Retinal pigment epithelial cell (primary cell): Measurements from ENCODE around the gene ATP2A1.

Source experiments
- DNase-seq: peaks from one replicate; pipeline ENCODE4 v3.0.0-alpha.2; 2010; ENCODE audit warnings: low read depth
- H3K4me3 ChIP-seq: 2 replicates; pipeline ENCODE4 v1.5.1; 2011; ENCODE audit warnings: mild to moderate bottlenecking, low read length, control low read depth, moderate library complexity
- CTCF ChIP-seq: conservative IDR thresholded peaks from 2 replicates; pipeline ENCODE4 v1.5.1; 2011; ENCODE audit warnings: low read depth, low read length, control low read depth, inconsistent platforms

Gene ATP2A1

GRCh38 chr16:28836761-28837064, 41.6 kb upstream of the ATP2A1 start:
- no peak for TF ChIP-seq CTCF
- no peak overlapping the region for H3K4me3 ChIP-seq
- no peak for DNase-seq

- no peak for TF ChIP-seq CTCF
- no peak overlapping the region for H3K4me3 ChIP-seq
- no peak for DNase-seq
These were observed 40.4 kb upstream of the ATP2A1 start for GRCh38 chr16:28837672-28838557.

GRCh38 chr16:28838558-28838918, 39.8 kb upstream of the ATP2A1 start:
- no peak for TF ChIP-seq CTCF
- H3K4me3 ChIP-seq = no peak overlapping the region
- no peak for DNase-seq

- TF ChIP-seq CTCF = no peak
- no peak overlapping the region for H3K4me3 ChIP-seq
These were observed 39.2 kb upstream of the ATP2A1 start for GRCh38 chr16:28839004-28839639.

GRCh38 chr16:28839899-28840298, 38.4 kb upstream of the ATP2A1 start:
- TF ChIP-seq CTCF = no peak
- no peak for DNase-seq
- no peak overlapping the region for H3K4me3 ChIP-seq

More at GRCh38 chr16:28839004-28839639, 39.2 kb upstream of the ATP2A1 start:
- no peak for DNase-seq

- TF ChIP-seq CTCF = no peak
- DNase-seq = no peak
These were observed 35.6 kb upstream of the ATP2A1 start for GRCh38 chr16:28842696-28843095.

GRCh38 chr16:28843766-28844165, 34.5 kb upstream of the ATP2A1 start:
- H3K4me3 ChIP-seq = no peak overlapping the region
- TF ChIP-seq CTCF = no peak
- no peak for DNase-seq

More at GRCh38 chr16:28842696-28843095, 35.6 kb upstream of the ATP2A1 start:
- H3K4me3 ChIP-seq = no peak overlapping the region
